NCI-H345 treated with DMSO at 0.1 percent for 48 hours (cell line): ENCODE measurements around the gene ATG14.

Source experiments
- DNase-seq: peaks from one replicate; lab custom pipeline; 2025; ENCODE audit not compliant: unreplicated experiment; lab: John Stamatoyannopoulos, UW

ATG14 gene

DNA sequence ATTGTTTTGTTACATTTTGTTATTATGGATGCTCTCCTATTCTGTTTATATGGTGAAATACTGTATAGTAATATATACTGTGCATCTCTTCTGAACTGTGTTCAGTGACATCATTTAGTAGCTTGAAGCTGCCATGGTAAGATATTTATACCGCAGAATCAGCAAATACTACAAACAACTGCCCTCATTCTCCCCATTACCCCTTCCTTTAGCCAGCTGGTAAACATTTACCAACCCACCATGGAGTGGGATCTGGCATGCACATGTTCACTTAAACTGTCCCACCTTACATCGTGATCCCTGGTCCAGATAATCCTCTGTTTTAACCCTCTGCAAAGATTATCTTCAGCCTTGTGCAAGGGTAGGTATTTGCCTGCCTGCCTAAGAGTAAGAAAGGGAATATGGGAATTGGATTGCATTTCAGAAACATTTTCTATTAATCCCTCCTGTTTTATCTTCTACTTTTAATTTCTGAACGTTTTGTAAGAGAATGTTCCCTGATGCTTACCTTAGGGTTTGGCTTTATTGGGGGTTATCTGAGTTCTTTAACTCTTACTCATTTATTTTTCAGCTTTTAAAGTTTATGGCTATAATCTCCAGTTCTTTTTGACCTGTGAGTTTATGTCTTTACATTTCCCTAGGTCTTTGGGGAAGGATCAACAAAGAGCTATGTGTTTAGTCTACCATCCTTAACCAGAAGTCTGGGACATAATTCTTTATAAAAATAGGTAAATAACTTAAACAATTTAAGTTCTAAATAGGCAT, 93.9 kb downstream of the ATG14 start:
- no peak for DNase-seq

GRCh38 chr14:55316564-55316963, 95.1 kb downstream of the ATG14 start:
- DNase-seq = no peak
